BLaER1 (cell line): ENCODE data around the gene IFIT1B.
"Not testable (repeated sequence)": the region's sequence is repeated elsewhere in the genome, so short reads cannot be mapped to it uniquely, and the experiment has no call there.

Source experiments
- H3K27ac ChIP-seq: shearing (Covaris generic); formaldehyde crosslinking; 2 replicates; pipeline ENCODE4 v1.8.1; 2022
- H3K27me3 ChIP-seq: shearing (Covaris generic); formaldehyde crosslinking; 2 replicates; pipeline ENCODE4 v1.8.1; 2022
- H3K36me3 ChIP-seq: shearing (Covaris generic); formaldehyde crosslinking; 2 replicates; pipeline ENCODE4 v1.8.1; 2022
- H3K4me1 ChIP-seq: shearing (Covaris generic); formaldehyde crosslinking; 2 replicates; pipeline ENCODE4 v1.8.1; 2022
- H3K4me2 ChIP-seq: shearing (Covaris generic); formaldehyde crosslinking; 2 replicates; pipeline ENCODE4 v1.8.1; 2022
- H3K4me3 ChIP-seq: shearing (Covaris generic); formaldehyde crosslinking; 2 replicates; pipeline ENCODE4 v1.8.1; 2022
- H3K9ac ChIP-seq: shearing (Covaris generic); formaldehyde crosslinking; 2 replicates; pipeline ENCODE4 v1.8.1; 2022
- H3K9me3 ChIP-seq: shearing (Covaris generic); formaldehyde crosslinking; 2 replicates; pipeline ENCODE4 v1.8.1; 2022
- H4K20me1 ChIP-seq: shearing (Covaris generic); formaldehyde crosslinking; 2 replicates; pipeline ENCODE4 v1.8.1; 2022
- Cebpa-rat ChIP-seq: shearing (Covaris generic); IDR thresholded peaks from 2 replicates; pipeline ENCODE4 v1.8.1; 2022

The IFIT1B gene

DNA sequence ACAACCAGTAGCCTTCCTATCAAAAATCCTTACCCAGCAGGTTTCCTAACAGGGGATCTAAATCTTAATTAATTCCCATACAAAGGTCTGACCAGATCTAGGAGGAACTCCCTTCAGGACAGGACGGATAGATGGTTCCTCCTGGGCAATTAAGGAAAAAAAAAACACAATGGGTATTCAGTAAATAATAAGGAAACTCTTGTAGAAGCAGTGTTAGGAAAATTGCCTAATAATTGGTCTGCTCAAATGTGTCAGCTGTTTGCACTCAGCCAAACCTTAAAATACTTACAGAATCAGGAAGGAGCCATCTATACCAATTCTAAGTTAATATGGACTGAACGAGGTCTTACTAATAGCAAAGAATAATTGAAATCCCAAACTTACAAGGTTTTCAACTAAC lies 33.3 kb downstream of the IFIT1B start:
- H4K20me1 ChIP-seq, H3K9ac ChIP-seq, H3K36me3 ChIP-seq, H3K4me2 ChIP-seq, H3K27ac ChIP-seq, H3K27me3 ChIP-seq, H3K4me3 ChIP-seq: not testable (repeated sequence)
- Histone ChIP-seq H3K4me1 (peaks cover 23% of the 10 kb centered on the region), H3K9me3 (peaks cover 19% of the 10 kb centered on the region)

DNA sequence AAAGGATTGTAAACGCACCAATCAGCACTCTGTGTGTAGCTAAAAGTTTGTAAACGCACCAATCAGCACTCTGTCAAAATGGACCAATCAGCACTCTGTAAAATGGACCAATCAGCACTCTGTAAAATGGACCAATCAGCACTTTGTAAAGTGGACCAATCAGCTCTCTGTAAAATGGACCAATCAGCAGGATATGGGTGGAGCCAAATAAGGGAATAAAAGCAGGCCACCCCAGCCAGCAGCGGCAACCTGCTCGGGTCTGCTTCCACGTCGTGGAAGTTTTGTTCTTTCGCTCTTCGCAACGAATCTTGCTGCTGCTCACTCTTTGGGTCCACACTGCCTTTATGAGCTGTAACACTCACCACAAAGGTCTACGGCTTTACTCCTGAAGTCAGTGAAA lies 34.4 kb downstream of the IFIT1B start:
- not testable (repeated sequence) for H3K4me3 ChIP-seq, H3K27ac ChIP-seq, H3K4me2 ChIP-seq, H3K9ac ChIP-seq, H4K20me1 ChIP-seq, H3K36me3 ChIP-seq, H3K27me3 ChIP-seq
- Histone ChIP-seq H3K4me1 (peaks cover 31% of the 10 kb centered on the region), H3K9me3 (peaks cover 12% of the 10 kb centered on the region)

DNA sequence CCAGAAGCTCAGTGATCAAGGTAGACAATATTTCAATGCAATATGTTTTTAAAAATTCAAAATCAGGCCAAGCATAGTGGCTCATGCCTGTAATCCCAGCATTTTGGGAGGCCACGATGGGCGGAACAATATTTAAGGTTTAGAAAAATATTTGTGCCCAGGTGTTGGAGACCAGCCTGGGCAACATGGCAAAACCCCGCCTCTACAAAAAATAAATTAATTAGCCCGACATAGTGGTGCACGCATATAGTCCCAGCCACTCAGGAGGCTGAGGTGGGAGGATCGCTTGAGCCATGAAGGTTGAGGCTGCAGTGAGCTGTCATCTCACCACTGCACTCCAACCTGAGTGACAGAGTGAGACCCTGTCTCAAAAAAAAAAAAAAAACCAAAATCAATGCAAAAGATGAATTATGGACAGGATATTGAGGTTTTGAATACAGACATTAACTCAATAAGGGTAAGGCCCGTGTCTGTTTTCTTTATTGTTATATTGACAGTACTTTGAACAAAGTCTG lies 35.6 kb downstream of the IFIT1B start:
- Histone ChIP-seq H3K36me3 (peaks cover 19% of the 10 kb centered on the region), H4K20me1 (peaks cover 20% of the 10 kb centered on the region), H3K4me3 (peak overlapping the region; percentile 90), H3K4me2 (peak overlapping the region; percentile 94), H3K4me1 (peaks cover 43% of the 10 kb centered on the region), H3K9me3 (peaks cover 12% of the 10 kb centered on the region), H3K27ac (peak overlapping the region; percentile 92; the same call in 1 of the 2 replicates), H3K9ac (peak overlapping the region; percentile 90), H3K27me3 (no peaks in the 10 kb centered on the region)
- no peak for TF ChIP-seq Cebpa-rat

DNA sequence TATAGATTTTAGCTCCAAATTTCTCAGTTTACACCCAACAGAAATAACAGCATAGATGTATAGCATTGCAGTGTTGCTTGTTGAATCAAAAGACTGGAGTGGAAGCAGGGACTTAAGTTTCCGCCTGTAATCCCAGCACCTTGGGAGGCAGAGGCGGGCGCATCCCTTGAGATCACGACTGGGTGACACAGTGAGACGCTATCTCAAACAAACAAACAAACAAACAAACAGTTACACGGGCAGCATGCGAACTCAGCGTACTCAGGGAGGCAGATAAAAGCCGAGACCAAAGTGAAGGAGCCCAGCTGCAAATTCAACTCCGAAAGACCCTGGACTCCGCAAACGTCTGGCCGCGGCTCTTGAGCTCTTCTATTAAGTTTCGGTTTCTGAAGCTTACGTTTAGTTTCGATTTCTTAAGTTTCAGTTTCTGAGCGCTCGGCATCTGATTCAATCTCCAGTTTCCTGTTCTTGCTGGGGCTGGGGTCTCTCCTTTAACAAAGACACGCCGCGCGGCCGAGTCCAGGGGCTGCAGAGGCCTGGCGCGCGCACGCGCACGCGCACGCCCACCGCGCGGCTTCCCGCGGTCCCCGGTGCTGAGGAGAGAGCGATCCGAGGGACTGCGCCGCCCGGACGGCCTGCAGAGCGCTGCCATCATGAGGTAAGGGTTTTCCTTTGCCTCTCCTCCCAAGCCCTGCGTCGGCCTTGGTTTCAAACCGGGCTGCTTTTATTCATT lies 36.5 kb downstream of the IFIT1B start, which contains the start of gene IFIT5:
IFIT5 (plus strand) TSS at position 423 of the 733 bp plus-strand sequence; CDS start at position 654, 231 bp downstream.
- Histone ChIP-seq H3K27ac (peak within 1 kb of the TSS; percentile 92), H3K9me3 (peaks cover 12% of the 10 kb centered on the region), H3K36me3 (peaks cover 20% of the 10 kb centered on the region), H3K9ac (peak within 1 kb of the TSS; percentile 90), H4K20me1 (peaks cover 26% of the 10 kb centered on the region), H3K27me3 (no peaks in the 10 kb centered on the region), H3K4me2 (peak within 1 kb of the TSS; percentile 94), H3K4me1 (peaks cover 49% of the 10 kb centered on the region), H3K4me3 (peak within 1 kb of the TSS; percentile 90)
- no peak for TF ChIP-seq Cebpa-rat

DNA sequence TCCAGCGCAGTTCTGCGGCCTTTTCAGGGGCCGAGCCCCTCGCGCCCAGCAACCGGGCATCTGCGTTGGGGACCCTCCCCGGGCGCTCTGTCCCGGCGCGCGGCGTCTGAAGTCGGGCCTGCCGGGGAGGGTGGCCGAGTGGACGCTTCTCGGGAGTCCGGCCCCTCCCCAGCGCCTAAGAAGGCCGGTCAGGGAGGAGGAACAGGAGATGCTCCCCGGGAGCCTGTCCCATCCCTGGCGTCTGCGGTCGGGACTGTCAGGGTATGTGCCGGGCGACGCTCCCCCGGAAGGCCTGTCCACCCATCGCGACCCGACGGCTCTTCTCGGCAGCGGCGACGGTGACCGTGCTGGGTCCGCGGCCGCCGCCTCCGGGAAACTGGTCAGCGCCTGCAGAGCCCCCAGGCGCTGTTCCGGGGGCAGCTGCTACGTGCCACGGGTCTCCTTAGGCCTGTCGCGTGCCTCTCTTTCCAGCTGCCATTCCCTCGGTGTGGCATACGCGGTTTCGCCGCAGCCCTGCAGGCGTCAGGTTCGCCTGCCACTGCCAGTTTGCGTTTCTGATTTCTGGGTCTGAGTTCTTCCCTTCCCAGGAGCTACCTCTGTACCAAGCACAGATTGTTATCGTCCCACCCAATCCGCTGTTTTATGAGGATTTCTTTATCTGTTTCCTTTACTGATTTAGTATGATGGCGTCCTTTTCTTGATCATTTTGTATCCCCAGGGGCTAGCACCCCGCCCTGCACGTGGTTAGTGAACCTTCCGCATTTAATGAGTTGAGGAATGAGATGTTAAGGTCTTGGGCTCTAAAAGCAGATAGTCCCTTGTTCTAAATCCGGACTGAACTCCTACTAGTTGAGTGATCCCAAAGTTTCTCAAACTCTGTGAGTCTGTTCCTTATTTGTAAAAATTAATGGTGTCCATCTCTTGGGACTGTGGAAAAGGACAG lies 37.3 kb downstream of the IFIT1B start:
- no peak for TF ChIP-seq Cebpa-rat
- Histone ChIP-seq H3K4me2 (peak overlapping the region; percentile 94), H3K27me3 (no peaks in the 10 kb centered on the region), H3K36me3 (peaks cover 20% of the 10 kb centered on the region), H3K4me1 (peaks cover 53% of the 10 kb centered on the region), H3K4me3 (peak overlapping the region; percentile 90), H4K20me1 (peaks cover 33% of the 10 kb centered on the region), H3K9ac (peak overlapping the region; percentile 90), H3K9me3 (peaks cover 12% of the 10 kb centered on the region), H3K27ac (peak overlapping the region; percentile 92)

DNA sequence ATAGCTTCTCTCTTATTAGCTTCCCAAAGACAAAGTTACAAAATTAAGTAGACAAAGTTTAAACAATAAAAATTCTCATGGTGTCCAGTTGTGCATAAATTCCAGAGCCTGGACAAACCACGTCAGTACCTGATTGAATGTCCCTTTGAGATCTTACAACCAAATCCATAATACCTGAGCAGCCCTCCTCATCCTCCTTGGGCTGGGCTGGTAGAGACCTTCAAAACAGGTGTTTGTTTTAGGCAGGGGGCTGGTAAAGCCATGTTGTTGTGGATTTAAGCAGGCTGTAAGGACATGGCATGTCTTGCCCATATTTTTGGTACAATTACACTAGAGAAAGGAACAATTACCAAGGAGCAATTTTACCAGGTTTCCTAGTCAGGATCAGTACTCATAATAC lies 38.6 kb downstream of the IFIT1B start:
- no peak overlapping the region for H3K9ac ChIP-seq
- H3K9me3 ChIP-seq: peaks cover 12% of the 10 kb centered on the region
- H4K20me1 ChIP-seq: peaks cover 46% of the 10 kb centered on the region
- no peaks in the 10 kb centered on the region for H3K27me3 ChIP-seq
- H3K36me3 ChIP-seq: peaks cover 33% of the 10 kb centered on the region
- peaks cover 53% of the 10 kb centered on the region for H3K4me1 ChIP-seq
- H3K4me2 ChIP-seq: peak overlapping the region; percentile 94
- no peak for TF ChIP-seq Cebpa-rat
- no peak overlapping the region for H3K4me3 ChIP-seq
- H3K27ac ChIP-seq: no peak overlapping the region

DNA sequence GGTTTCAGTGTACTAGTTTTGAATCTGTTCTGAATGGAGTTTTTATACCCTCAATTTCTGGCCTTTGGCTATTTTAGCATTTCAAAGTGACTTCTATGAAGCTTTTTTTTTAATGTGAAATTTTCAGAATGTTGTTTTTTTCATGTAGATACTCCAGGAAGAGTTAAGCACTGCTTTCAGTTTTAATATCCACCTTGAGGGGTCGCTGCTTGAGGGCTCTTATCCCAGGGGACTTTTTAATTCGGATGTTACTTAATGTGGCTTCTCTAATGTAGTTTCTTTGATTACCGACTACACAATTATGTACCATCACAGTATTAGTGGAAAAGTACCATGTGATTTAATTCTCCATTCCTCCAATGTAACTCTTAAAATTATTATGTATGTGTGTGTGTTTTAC lies 41.7 kb downstream of the IFIT1B start:
- Histone ChIP-seq H3K4me3 (no peak overlapping the region), H3K27ac (no peak overlapping the region), H3K4me2 (peak overlapping the region; percentile 50; the same call in 1 of the 2 replicates), H3K9me3 (no peaks in the 10 kb centered on the region), H3K27me3 (no peaks in the 10 kb centered on the region), H3K36me3 (peaks cover 31% of the 10 kb centered on the region), H3K9ac (no peak overlapping the region), H4K20me1 (peaks cover 59% of the 10 kb centered on the region), H3K4me1 (peaks cover 38% of the 10 kb centered on the region)
- no peak for TF ChIP-seq Cebpa-rat

DNA sequence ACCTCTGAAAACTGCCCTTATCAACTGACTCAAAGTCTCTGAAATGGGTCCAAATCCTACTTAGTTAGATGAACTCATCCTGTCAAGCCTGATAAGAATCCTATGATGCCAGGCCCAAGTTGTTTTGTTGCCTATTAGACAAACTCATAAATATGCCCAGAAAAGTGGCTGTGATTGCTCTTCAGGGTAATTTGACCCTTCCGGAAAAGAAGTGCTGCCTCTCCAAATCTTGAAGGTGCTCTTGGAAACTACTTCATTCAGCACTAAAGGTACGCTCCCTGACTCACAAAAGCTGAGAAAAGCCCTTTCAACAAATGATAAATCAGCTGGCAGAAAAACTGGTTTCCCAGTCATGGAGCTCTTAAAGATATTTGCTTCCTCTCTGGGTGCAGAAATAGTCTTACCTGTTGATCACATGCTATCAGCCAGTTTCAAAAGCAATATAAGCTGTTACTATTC lies 43.2 kb downstream of the IFIT1B start:
- H3K9me3 ChIP-seq: no peaks in the 10 kb centered on the region
- no peak for TF ChIP-seq Cebpa-rat
- H3K9ac ChIP-seq: no peak overlapping the region
- H3K4me2 ChIP-seq: no peak overlapping the region
- no peak overlapping the region for H3K4me3 ChIP-seq
- H3K27ac ChIP-seq: no peak overlapping the region
- H3K27me3 ChIP-seq: no peaks in the 10 kb centered on the region
- H3K4me1 ChIP-seq: peaks cover 31% of the 10 kb centered on the region
- peaks cover 31% of the 10 kb centered on the region for H3K36me3 ChIP-seq
- peaks cover 59% of the 10 kb centered on the region for H4K20me1 ChIP-seq

DNA sequence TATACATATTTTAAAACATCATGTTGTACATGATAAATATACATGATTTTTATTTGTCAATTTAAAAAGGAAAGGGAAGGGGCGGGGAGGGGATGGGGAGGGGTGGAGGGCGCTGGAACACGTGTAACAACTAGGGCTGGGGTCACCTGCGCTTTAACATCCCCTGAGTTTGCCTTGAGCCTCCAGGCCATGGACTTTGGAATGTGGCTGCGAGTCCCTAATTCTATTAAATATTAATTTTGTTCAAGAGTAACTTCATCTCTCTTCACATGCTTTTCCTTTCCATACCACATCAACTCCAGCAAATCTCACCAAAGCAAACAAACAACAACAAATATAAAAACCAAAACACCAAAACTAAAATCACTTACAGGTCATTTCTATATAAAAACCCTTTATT lies 47.1 kb downstream of the IFIT1B start:
- Histone ChIP-seq H3K4me1 (no peaks in the 10 kb centered on the region), H3K27ac (no peak overlapping the region), H3K36me3 (peaks cover 16% of the 10 kb centered on the region), H3K4me3 (no peak overlapping the region), H4K20me1 (peaks cover 27% of the 10 kb centered on the region; the same call in 1 of the 2 replicates), H3K9ac (no peak overlapping the region), H3K27me3 (no peaks in the 10 kb centered on the region), H3K9me3 (no peaks in the 10 kb centered on the region), H3K4me2 (no peak overlapping the region)
- no peak for TF ChIP-seq Cebpa-rat
